ENCODE results near the gene IL17REL. TPM values are rescaled to one million over a fixed set of nuclear protein-coding genes. Genes with fewer than 3 reads are reported as not detected.

The IL17REL gene
- total RNA-seq, 1 donor from 2014 or later: 0.17 TPM

DNA sequence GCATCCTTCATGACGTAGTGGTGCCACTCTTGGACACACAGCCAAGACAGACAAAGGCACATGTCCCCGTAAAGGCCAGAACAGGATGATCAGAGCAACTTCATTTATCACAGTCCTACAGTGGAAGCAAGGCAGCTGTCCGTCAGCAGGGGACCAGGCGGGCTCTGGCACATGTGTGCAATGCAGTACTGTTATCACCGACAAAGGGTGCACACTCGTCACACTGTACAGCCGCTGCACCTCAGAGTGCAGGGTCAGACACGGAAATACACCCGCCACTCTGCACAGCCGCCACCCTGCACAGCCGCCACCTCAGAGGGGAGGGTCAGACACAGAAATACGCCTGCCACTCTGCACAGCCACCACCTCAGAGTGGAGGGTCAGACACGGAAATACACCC is 13.4 kb upstream of the IL17REL start:
- Mint-ChIP-seq H3K4me3 (ENCODE audit: unreplicated experiment) (no peak overlapping the region), H3K27ac (ENCODE audit: unreplicated experiment) (no peak overlapping the region), H3K27me3 (ENCODE audit: low read depth) (peaks cover 11% of the 10 kb centered on the region), H3K9me3 (ENCODE audit: low read depth) (no peaks in the 10 kb centered on the region), H3K4me1 (ENCODE audit: low read depth) (peaks cover 6% of the 10 kb centered on the region), H3K36me3 (ENCODE audit: low read depth) (no peaks in the 10 kb centered on the region)
- TF ChIP-seq, protein P1, sequence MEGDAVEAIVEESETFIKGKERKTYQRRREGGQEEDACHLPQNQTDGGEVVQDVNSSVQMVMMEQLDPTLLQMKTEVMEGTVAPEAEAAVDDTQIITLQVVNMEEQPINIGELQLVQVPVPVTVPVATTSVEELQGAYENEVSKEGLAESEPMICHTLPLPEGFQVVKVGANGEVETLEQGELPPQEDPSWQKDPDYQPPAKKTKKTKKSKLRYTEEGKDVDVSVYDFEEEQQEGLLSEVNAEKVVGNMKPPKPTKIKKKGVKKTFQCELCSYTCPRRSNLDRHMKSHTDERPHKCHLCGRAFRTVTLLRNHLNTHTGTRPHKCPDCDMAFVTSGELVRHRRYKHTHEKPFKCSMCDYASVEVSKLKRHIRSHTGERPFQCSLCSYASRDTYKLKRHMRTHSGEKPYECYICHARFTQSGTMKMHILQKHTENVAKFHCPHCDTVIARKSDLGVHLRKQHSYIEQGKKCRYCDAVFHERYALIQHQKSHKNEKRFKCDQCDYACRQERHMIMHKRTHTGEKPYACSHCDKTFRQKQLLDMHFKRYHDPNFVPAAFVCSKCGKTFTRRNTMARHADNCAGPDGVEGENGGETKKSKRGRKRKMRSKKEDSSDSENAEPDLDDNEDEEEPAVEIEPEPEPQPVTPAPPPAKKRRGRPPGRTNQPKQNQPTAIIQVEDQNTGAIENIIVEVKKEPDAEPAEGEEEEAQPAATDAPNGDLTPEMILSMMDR (IDR thresholded peaks at IDR 0.05): no peak
- DNase-seq (ENCODE audit: low spot score): peak; percentile 52

DNA sequence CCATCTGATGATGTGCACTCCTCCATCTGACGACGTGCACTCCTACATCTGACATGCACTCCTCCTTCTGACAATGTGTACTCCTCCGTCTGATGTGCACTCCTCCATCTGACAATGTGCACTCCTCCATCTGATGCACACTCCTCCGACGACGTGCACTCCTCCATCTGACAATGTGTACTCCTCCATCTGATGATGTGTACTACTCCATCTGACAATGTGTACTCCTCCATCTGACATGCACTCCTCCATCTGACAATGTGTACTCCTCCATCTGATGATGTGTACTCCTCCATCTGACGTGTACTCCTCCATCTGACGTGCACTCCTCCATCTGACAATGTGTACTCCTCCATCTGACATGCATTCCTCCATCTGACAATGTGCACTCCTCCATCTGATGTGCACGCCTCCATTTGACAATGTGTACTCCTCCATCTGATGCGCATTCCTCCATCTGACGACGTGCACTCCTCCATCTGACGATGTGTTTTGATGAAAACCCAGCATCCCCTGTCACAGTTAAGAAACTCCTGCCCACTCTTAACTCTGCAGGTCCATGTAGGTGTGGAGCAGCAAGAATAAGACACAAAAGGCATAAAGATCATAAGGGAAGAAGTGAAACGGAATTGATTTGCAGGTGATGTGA is 9.7 kb upstream of the IL17REL start:
- H3K4me1 Mint-ChIP-seq (ENCODE audit: low read depth): no peaks in the 10 kb centered on the region
- peaks cover 2% of the 10 kb centered on the region for H3K36me3 Mint-ChIP-seq (ENCODE audit: low read depth)
- peaks cover 2% of the 10 kb centered on the region for H3K9me3 Mint-ChIP-seq (ENCODE audit: low read depth)
- no peak overlapping the region for H3K27ac Mint-ChIP-seq (ENCODE audit: unreplicated experiment)
- TF ChIP-seq, protein P1 (IDR thresholded peaks at IDR 0.05): no peak
- H3K27me3 Mint-ChIP-seq (ENCODE audit: low read depth): peaks cover 19% of the 10 kb centered on the region
- DNase-seq (ENCODE audit: low spot score): peak; percentile 15
- no peak overlapping the region for H3K4me3 Mint-ChIP-seq (ENCODE audit: unreplicated experiment)

GRCh38 chr22:50020606-50021005 is 8.0 kb upstream of the IL17REL start:
- Mint-ChIP-seq H3K27ac (ENCODE audit: unreplicated experiment) (no peak overlapping the region), H3K4me1 (ENCODE audit: low read depth) (no peaks in the 10 kb centered on the region), H3K9me3 (ENCODE audit: low read depth) (peaks cover 2% of the 10 kb centered on the region), H3K4me3 (ENCODE audit: unreplicated experiment) (no peak overlapping the region), H3K36me3 (ENCODE audit: low read depth) (peaks cover 2% of the 10 kb centered on the region), H3K27me3 (ENCODE audit: low read depth) (peaks cover 19% of the 10 kb centered on the region)
- DNase-seq (ENCODE audit: low spot score): peak; percentile 13
- TF ChIP-seq, protein P1 (IDR thresholded peaks at IDR 0.05): no peak

DNA sequence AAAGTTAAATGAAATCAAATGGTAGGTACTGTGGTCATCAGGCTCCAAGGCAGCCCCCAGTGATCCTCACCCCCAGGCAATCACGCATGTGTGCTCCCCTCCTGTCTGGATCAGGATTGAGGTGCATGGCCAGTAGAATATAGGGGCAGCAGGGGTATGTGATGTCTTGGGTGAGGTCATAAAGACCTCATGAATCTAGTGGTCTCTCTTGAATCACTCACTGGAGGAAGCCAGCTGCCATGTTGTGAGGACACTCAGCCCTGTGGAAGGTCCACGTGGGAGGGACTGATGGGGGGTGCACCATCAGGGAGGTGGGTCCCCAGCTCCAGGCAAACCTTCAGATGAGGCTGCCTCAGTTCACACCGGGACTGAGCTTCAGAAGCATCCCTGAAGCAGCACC is 6.8 kb upstream of the IL17REL start:
- TF ChIP-seq, protein P1 (IDR thresholded peaks at IDR 0.05): no peak
- Mint-ChIP-seq H3K4me1 (ENCODE audit: low read depth) (no peaks in the 10 kb centered on the region), H3K4me3 (ENCODE audit: unreplicated experiment) (no peak overlapping the region), H3K9me3 (ENCODE audit: low read depth) (peaks cover 2% of the 10 kb centered on the region), H3K27ac (ENCODE audit: unreplicated experiment) (no peak overlapping the region), H3K27me3 (ENCODE audit: low read depth) (peaks cover 12% of the 10 kb centered on the region), H3K36me3 (ENCODE audit: low read depth) (peaks cover 2% of the 10 kb centered on the region)
- DNase-seq (ENCODE audit: low spot score): peak; percentile 46

- TF ChIP-seq, protein P1 (IDR thresholded peaks at IDR 0.05): no peak
- Mint-ChIP-seq H3K4me1 (ENCODE audit: low read depth) (no peaks in the 10 kb centered on the region), H3K4me3 (ENCODE audit: unreplicated experiment) (no peak overlapping the region), H3K36me3 (ENCODE audit: low read depth) (peaks cover 2% of the 10 kb centered on the region), H3K27ac (ENCODE audit: unreplicated experiment) (no peak overlapping the region), H3K27me3 (ENCODE audit: low read depth) (peaks cover 10% of the 10 kb centered on the region), H3K9me3 (ENCODE audit: low read depth) (peaks cover 2% of the 10 kb centered on the region)
- peak; percentile 14 for DNase-seq (ENCODE audit: low spot score)
These were observed 6.2 kb upstream of the IL17REL start for GRCh38 chr22:50018608-50019285.
